22Rv1 (cell line): ENCODE data around the gene KMT2A.
A peak's percentile ranks its signal among the peaks of the same experiment; 100 is the strongest.

Experiments used
- H3K27ac ChIP-seq: fragments of 450-650 bp; 2 replicates; pipeline ENCODE4 v1.5.1; 2017
- ZFX ChIP-seq: fragments of 450-650 bp; IDR thresholded peaks from 2 replicates; pipeline ENCODE4 v1.6.1; 2017; ENCODE audit warnings: antibody characterized with exemption, borderline replicate concordance
- TF ChIP-seq, protein P1 (sequence below): fragments of 450-650 bp; IDR thresholded peaks from 2 replicates; pipeline ENCODE4 v1.5.1; 2017; ENCODE audit warnings: mild to moderate bottlenecking

The KMT2A gene

DNA sequence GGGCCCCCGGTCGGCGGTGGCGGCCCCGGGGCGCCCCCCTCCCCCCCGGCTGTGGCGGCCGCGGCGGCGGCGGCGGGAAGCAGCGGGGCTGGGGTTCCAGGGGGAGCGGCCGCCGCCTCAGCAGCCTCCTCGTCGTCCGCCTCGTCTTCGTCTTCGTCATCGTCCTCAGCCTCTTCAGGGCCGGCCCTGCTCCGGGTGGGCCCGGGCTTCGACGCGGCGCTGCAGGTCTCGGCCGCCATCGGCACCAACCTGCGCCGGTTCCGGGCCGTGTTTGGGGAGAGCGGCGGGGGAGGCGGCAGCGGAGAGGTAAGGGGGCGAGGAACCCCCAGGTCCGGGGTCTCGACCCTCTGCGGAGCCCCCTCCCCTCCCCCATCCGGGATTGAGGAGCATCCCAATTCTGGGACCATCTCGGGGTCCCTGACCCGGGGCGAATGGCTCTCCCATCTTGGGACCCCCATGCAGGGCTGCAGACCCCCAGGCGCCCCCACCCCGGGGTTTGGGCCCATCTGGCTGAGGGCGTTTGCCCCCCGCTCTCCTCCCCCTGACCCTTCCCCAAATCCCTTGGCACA is 431 bp downstream of the KMT2A start:
- H3K27ac ChIP-seq = peak overlapping the region; percentile 98
- TF ChIP-seq, protein P1, sequence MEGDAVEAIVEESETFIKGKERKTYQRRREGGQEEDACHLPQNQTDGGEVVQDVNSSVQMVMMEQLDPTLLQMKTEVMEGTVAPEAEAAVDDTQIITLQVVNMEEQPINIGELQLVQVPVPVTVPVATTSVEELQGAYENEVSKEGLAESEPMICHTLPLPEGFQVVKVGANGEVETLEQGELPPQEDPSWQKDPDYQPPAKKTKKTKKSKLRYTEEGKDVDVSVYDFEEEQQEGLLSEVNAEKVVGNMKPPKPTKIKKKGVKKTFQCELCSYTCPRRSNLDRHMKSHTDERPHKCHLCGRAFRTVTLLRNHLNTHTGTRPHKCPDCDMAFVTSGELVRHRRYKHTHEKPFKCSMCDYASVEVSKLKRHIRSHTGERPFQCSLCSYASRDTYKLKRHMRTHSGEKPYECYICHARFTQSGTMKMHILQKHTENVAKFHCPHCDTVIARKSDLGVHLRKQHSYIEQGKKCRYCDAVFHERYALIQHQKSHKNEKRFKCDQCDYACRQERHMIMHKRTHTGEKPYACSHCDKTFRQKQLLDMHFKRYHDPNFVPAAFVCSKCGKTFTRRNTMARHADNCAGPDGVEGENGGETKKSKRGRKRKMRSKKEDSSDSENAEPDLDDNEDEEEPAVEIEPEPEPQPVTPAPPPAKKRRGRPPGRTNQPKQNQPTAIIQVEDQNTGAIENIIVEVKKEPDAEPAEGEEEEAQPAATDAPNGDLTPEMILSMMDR = no peak

DNA sequence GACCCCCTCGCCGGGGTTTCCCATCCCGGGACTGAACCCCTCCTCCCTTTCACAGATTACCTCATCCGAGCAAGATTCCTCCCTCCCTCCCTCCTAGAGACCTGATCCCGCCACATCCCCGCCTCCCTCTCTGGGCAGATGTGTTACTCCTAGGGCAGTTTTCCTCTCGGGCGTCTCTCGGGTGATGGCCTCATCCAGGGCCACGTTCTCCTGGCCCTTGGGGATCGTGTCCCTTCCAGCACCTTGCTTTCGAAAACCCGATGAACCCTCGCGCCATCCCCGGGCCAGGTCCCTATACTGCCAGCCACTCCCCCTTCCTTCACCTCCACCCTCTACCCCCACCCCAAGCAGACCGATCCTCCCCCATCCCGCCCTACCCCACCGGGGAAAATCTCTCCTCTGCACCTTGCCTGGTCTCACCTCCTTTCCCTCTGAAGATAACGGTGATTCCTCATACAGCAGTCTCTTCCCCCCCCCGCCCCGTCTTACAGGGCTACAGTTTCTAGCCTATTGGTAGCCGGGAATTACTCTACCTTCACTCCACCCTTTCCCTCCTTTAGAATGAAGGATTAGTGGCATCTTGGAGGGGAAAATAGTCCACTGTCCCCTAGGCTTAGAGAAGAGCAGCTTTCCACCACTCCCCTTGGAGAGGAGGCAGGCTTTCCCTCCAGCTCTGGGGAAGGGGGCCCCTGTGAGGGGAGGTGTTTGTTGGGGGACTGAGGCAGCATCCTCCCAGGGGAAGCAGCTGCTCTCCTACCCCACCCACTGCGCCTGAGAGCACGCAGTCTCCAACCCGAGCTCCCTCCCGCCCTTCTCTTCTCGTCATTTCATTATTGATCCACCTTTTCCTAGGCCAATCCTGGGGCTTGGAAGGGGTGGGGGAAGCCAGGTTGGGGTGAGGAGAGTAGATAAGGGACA is 1.2 kb downstream of the KMT2A start:
- no peak for TF ChIP-seq ZFX
- TF ChIP-seq, protein P1 = no peak
- H3K27ac ChIP-seq = peak overlapping the region; percentile 98

DNA sequence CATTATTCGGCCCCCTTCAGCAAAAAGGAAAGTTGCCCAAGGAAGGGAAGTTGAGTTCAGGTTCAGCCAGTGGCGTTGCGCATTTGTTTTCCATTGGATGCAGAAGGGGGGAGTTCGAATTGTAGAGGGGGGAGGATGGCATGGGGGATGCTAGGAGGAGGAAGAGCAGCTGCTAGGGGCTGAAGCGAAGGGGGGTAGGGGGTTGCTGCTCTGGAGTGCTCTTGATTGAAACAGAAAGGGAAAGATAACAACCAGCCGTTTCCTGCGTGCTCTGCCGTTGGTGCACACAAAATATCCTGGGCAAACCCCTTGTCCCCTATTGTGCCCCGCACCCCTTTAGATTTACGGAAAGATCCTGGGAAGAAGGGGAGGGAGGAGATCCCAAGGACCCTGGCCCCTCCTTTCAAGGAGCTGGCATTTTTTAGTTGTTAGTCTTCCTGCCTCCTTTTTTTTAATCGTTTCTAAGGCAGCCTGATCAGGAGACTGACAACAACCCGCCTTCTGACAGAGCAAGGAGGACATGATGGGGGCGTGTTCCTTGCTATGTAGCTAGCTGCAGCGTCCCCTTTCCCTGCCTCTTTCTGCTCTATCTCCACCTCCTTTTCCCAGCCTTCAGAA is 2.1 kb downstream of the KMT2A start:
- TF ChIP-seq, protein P1 = no peak
- no peak for TF ChIP-seq ZFX
- no peak overlapping the region; the same call in 1 of the 2 replicates for H3K27ac ChIP-seq

DNA sequence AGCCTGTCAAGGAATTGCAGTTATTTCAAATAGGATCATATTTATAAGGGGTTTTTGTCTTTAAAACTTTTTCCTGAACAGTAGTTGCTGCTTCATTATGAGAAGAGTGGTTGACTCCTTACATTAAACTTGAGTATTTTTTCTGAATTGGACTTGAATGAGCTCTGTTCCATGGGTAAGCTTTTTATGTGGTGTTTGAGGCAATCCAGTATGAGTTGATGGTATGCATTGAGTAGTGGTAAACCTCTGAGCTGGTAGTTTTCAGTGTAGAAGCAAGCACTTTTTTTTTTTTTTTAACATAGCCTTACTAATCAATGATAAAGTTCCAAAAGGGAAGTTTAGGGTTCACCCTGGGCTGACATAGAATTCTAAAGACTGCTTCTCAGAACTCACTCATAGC is 3.4 kb downstream of the KMT2A start:
- no peak for TF ChIP-seq ZFX
- TF ChIP-seq, protein P1 = no peak
- no peak overlapping the region for H3K27ac ChIP-seq

DNA sequence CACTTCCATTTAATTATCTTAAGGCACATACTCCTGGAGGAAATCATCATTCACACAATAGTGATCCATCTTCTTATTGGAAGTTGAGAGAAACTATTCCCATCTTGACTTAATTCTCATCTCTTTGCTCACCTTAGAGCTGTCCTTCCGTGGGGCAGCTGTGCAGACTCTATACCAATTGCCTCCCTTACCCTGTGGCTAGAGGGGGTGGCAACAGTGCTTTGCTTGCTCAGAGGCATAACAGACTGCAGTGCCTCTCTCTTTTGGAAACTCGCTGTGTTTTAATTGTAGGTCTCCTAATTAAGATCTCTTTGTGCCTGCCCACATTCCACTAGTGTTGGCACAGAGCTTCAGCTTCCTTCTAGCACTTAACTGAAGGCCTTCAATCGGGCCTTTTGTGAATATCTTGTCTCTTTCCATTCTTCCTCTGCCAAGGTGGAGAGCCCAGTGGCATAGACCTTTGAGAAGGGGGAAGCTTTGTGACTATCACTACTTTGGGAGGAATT is 5.5 kb downstream of the KMT2A start:
- TF ChIP-seq, protein P1 = no peak
- TF ChIP-seq ZFX = no peak
- 0 out of 2 replicates have a peak overlapping the region, but pooled peaks have one; percentile 19 for H3K27ac ChIP-seq

DNA sequence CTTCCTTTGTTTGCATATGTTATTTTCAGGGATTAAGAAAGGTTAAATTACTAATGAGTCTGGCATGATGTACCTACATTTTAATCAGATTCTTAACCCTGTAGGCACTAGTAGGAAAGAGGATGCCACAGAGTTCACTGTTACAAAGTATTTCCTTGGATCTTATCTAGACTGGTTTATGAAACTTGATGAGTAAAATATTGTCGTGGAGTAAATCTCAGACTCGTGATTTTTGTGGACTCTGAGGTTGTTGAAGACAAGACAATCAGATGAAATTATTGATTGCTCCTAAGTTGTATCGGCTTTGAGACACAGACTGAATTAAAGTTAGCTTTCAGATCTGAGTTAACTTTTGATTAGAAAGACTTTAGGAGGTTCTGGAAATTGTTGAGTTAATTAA is 6.0 kb downstream of the KMT2A start:
- no peak for TF ChIP-seq ZFX
- 0 out of 2 replicates have a peak overlapping the region, but pooled peaks have one; percentile 19 for H3K27ac ChIP-seq

DNA sequence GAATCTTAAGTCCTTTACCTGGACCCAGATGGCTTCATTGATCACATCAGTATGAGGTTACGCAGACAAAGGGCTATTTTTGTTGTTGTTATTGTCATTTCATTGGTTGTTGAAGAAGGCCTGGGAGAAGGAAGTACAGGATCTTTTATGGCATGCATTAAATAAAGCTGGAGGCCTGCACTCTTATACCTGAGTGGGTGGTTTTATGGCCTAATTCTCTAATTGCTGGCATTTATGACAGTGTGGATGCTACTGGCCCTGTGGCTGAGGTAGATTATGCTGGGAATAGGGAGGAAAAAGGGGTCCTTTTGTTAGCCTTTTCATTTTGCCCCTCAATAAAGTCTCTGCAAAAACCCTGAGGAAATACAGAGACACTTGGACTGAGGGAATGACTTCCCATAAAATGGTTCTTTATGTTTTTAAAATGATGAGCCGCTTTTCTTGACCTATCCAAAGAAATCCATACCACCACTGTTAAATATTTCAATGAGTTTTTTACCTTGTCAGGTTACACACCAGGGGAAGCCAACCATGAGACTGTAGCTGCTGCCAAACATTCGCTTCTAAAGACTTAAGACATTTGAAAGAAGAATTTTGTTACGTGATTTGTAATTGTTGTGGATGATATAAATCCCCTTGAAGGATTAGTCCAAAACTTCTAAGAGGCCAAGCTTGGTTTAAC is 6.8 kb downstream of the KMT2A start:
- H3K27ac ChIP-seq = no peak overlapping the region
- TF ChIP-seq, protein P1 = no peak
- TF ChIP-seq ZFX = no peak
